SKM-1 (cell line): Measurements from ENCODE around the gene CAMK2D.

Experiments
- DNase-seq: peaks from one replicate; lab custom pipeline; 2025; ENCODE audit not compliant: unreplicated experiment; lab: John Stamatoyannopoulos, UW

The CAMK2D gene

DNA sequence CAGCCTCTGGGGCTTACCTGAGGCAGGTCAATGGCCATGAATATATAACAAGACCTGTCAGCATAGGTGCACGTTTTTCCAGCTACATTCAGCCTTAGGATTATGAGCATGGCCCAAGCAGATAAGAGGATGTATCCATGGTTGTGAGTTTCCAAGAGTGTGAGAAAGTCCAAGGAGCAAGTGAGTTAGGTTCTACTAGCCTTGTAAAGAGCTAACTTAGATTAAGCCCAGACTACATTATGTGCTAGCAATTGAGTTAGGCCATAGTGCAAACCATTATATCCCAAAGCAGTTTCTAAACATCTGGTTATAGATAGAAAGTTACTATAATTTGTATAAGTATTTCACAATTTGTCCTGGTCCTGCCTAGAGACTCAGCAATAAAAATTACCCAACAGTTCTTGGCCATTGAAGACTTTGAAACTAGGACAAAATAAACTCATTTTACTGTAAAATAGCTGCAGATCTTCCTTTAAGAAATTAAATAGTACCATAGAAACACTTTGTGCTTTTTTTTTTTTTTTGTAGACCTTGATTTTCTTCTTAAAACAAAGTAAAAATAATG lies 312.0 kb downstream of the CAMK2D start:
- no peak for DNase-seq

DNA sequence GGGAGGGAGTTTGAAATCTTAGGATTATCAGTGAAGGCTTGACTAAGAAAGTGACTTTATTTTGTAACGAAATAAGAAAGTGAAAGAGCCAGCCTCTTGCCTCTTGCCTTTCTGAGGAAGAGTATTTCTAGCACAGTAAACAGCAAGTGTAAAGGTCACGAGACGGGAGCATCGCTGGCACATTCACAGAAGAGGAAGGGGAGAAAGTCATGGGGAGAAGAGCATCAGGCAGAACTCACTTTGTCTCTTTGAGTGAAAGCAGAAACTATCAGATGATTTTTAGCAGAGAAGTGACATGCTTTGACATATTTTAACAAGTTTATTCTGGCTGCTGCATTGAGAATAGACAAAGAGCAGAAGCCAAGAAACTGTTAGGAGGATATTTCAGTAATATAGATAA lies 313.8 kb downstream of the CAMK2D start:
- DNase-seq: no peak

DNA sequence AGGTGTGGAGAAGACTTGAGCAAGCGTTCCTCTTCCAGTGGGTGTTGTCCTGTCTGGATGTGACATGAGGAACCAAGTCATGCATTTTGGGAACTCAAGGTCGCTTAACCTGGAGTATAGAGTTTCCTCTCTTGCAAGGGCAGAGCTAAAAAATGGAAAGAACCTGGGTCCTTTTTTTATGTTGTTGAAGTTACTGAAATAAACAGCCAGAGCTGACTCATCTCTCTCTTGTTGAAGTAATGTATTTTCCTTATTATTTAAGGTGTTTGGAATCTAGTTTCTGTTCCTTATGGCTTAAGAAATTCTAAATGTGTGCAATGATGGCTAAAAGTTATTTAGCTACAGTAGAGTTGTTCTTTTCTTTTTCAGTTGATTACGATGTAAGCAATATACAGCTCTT lies 314.5 kb downstream of the CAMK2D start:
- no peak for DNase-seq

DNA sequence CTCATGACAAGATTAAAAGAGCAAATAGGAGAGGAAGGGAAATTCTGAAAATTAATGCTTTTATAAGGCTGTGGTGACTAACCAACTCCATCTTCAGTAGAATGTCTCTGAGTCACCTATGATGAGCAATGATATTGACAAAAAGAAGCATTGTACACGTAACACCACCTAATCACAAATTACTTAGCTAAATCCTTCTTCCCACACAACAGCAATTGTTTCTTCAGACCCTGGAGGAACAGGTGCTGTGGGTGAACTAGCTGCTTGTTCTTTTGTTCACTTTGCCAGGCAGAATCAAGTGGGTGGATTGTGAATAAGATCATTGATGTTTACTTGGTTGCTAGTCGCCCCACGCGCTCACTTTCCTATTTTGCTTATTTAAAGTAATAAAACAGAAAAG lies 315.5 kb downstream of the CAMK2D start:
- DNase-seq: no peak

DNA sequence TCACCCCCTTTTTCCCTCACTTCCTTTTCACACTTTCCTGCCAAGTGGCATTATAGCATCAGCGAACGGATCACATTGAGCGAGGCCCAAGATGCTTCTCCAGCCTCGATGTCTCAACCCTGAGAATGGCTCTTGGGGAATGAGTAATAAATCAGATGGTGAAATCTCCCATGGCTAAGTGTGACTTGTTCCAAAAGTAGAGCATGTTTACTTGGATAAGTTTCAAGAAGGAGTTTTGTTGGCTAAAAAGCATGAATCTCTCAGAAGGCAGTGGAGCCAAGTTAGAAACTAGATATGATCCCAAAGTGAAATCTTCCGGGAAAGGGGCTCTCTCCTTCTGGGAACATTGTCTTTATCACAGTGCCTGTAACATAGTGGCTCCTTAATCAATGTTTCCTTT lies 316.3 kb downstream of the CAMK2D start:
- DNase-seq: no peak

DNA sequence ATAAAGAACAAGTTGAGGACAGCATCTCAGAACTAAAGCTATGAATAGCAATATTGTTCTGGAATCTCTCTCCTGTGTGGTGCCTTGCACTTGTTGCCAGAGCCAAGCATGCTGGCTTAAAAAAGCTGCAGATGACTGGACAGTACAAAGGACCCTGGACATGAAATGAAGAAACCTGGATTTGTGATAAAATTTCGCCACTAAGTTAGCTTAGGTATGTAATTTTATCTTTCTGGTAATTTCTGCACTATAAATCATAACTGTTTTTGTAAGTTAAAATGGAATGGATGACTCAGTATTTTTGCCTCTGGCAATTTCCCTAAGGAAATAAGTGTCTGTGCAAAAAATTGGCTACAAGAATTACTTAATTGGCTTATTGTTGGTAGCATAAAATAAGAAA lies 317.2 kb downstream of the CAMK2D start:
- no peak for DNase-seq

DNA sequence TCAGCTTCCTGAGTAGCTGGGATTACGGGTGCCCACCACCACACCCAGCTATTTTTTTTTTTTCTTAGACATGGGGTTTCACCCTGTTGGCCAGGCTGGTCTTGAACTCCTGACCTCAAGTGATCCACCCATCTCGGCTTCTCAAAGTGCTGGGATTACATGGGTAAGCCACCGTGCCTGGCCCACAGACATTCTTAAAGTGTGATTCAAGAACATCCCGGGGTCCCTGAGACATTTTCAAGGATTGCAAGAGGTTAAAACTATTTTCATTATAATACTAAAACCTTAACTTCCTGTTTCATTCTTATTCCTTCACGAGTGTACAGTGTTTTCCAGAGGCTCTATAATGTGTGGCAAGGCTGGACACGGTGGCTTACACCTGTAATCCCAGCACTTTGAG lies 318.7 kb downstream of the CAMK2D start:
- DNase-seq: no peak

DNA sequence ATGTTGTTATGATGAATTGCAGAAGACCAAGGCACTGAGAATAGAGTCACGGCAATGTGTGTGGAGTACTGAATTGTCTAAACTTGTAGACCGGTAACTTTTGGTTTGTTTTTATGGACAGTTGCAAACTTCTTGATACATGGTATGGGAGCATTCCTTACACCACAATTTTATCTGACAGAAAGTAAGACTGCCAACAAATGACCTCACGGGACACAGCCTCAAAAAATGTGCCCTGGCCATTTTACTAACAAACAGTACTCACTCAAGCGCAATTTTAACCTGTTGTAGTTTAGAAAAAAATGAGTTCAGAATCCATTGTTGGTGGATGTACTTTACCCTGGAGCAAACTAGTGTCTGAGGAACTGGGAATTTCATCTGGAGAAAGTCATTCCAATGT lies 321.2 kb downstream of the CAMK2D start:
- no peak for DNase-seq

DNA sequence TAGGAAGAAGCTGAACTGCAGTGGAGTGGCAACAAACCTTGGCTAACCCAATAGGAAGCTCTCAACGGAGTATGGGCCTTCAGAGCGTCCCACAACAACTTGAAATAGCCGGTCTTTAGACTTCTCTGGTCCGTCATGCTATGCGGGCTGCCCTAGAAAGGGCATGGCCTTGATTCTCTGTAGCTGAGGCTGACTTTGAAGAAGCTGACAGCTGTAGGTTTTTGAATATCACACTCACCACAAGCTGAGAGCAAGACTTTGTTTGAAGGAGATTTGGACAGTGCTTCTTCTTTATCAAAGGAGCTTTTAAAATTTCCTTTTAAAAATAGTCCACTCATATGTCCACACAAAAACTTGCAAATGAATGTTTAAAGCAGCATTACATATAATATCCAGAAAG lies 322.9 kb downstream of the CAMK2D start:
- DNase-seq: no peak

DNA sequence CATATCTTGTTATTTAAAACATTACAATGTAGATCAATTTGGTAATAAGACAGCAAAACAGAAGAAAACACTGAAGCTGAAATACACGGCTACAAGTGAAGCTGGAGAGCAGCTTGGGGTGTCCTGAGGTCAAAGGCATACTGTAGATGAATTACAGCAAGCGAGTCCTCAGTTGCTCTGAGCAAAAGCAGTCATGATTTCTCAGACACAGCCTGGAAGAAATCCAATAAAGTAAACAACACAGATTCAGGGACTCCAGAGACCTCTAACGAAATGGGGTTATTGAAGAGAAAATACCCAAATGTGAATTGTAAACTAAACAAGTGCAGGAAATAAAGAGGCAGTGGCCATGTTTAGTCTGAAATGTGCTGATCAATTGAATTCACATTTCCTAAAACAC lies 324.4 kb downstream of the CAMK2D start:
- no peak for DNase-seq

DNA sequence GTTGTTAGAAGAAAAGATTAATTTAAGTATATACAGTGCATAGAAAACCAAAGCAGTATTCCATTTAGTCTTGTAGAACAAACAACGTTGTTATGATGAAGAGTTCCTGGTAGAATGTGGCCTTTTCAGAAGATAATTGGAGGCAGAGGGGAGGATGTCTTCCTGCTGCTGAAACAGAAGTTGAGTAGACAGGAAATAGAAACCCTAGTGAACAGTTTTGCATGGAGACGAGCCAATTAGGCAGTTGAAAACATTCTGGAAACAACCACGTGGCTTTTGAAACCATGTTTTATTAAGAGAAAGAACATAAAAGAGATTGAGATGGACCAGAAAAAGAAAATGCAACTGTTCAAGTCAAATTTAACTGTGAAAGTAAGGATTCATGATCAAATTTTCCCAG lies 325.2 kb downstream of the CAMK2D start:
- no peak for DNase-seq

DNA sequence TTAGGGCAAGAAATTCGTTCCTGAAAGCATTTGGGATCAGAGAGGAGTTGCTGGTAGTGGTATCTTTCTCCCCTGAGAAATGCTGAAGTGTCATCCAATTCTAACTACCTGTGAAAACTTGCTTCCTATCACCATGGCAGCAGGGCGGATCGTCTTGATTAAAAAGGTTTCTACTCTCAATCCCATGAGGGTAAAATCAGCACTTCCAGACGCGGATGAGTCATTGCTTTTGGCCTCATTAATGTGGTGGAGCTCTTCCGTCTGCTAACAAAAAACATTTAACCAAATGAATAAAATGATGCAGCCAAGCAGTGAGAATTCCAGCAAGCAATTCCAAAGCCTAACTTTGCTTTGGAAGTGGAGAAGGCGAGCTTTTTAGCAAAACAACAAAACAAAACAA lies 325.6 kb downstream of the CAMK2D start:
- DNase-seq: no peak

DNA sequence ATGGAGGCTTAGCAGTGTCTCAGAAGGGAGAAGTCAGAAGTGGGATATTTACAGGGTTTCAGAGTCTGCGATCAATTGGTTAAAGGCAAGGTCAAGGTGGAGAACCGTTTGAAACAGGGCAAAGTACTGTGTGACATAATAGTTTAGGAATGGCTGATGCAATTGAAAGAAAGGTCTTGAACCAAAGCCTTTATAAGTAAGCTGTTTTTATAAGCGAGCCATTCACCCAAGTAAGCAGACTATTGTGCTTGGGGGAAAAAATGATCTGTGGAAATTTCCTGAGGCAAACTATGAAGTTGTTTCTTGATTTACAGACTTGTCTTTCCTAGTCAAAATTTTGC lies 327.3 kb downstream of the CAMK2D start:
- DNase-seq: no peak

DNA sequence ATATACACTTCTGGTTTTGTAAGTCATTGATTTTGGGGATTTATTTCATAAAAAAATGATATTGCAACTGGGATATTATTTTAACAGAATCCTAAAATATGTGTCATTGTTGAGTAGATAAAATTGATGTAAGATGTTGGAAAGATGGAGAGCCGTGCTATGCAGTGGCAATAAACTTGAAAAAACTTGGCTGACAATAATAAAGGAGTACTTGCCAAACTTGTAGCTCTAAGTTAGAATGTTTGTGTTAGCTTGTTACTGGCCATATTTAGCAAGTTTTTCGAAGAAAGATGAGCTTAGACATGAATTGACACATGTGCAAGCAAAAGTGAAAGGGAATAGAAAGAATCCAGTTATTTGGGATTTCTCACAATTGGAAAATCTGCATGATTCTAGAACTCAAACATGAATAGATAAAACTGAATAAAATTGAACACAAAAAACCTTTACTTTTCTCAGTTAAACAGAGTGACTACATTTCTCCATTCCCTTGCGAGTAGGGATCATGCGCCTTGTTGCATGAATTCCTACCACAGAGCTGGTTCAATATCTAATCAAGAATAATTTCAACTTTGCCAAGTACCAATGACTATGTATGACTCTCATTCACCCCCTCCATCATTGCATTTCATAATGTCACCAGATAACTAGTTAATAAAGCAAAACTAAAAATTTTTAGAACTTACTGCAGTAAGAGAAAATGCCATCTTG lies 327.8 kb downstream of the CAMK2D start:
- DNase-seq: no peak

DNA sequence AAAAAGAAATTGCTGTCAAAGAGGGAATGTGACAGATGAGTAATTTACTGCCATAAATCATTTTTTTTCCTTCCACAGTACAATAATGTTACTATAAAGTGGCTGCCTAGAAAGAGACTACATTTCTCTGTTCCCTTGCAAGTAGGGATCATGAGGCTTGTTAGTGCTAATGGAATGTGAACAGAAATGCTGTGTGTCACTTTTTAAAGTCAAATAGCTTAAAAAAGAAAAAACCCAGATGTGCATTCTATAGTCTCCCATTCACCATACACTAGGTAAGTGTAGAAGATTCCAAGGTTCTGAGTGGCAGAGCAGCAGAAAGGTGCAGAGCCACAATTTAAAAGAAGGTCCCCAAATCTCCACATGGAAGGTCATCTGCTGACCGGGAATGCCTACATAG lies 328.4 kb downstream of the CAMK2D start:
- no peak for DNase-seq

DNA sequence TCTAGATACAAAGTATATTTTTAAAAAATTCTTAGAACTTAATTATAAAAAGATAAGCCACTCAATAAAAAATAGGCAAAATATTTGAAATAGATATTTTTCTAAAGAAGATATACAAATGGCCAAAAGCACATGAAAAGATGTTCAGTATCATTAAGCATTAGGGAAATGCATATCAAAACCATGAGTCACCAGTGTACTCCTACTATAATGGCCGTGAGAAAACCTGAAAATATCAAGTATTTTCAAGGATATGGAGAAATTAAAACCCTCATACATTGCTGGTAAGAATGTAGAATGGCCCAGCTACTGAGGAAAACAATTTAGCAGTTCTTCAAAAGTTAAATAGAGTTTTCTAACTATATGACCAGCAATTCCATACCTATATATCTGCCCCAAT lies 337.9 kb downstream of the CAMK2D start:
- DNase-seq: no peak

DNA sequence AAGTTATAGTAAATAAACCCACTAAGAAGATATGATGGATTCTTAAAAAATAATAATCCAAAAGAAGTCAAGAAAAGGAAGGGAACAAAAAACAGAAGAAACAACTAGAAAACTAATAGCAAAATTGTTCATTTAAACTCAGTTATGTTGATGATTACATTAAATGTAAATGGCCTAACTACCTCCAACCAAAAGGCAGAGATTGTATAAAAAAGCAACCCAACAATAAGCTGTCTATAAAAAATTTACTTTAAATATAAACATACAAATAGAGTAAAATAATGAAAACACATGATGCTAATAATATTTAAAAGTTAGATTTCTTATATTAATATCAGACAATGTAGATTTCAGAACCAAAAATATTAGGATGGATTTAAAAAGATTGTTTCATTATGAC lies 340.6 kb downstream of the CAMK2D start:
- DNase-seq: no peak

DNA sequence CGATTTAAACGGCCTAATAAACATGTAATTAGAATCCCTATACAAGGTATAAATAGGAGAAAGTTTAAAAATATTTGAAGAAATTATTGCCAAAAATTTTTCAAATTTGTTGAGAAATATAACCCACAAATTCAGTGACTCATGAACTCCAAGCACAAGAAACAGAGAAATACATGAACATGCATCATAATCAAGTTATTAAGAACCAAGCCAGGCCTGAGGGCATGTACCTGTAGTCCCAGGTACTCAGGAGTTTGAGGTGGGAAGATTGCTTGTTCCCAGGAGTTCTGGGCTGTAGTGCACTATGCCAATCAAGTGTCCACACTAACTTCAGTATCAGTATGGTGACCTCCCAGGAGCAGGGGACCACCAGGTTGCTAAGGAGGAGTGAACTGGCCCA lies 341.9 kb downstream of the CAMK2D start:
- DNase-seq: no peak

DNA sequence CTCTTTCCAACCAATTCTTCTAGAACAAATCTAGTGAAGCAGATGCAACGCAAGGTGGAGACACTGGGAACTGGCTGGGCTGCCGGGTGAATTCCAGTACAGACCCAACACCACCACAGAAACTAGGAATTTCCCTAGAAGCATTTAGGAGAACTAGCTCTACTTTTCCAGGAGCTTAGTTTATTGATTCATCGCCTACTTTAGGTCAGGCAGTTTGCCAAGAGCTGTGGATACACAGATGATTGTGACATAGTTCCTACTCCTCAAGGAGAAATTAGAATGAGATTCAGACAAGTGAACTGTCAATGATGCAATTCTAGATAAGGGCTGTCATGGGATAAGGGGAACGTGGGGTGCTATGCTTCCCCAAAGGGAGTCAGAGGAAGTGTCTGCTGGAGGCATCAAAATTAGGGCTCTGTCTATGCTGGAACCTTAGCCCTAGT lies 350.0 kb downstream of the CAMK2D start:
- DNase-seq: no peak

DNA sequence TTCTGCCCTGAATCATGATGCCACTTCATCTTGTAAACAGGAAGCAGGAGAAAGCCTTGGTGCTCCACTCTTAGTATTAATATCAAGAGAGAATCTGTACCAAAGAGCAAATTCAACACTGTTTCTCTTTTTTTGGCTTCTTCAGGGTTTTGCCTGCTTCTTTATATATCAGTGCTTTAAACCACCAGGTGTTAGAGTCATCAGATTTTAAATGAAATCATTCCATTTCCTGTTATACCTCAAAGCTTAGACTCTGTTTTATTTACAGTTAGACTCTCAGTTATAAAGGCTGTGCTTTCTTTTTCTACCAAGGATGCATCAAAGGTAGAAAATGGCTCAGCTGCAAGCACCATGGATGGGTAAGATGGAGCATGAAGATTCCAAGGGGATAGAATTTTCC lies 350.9 kb downstream of the CAMK2D start:
- DNase-seq: no peak

DNA sequence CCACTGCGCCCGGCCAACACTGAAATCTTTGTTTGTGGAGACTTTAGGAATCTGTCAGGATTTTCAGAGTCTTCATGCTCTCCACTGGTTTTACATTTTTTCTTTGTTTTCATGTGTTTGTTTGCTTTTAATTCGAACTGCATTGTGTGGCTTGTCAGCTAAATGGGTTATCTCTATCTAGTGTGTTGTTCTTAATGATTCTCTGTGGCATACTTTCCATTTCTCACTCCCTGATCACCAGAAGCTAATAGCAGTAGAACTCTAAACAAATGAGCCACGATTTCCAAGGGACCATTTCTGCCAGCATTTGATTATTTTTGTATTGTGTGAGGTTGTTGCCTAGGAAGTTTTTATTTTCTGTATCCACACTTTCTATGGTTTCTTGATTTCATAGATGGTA lies 352.4 kb downstream of the CAMK2D start:
- DNase-seq: no peak

DNA sequence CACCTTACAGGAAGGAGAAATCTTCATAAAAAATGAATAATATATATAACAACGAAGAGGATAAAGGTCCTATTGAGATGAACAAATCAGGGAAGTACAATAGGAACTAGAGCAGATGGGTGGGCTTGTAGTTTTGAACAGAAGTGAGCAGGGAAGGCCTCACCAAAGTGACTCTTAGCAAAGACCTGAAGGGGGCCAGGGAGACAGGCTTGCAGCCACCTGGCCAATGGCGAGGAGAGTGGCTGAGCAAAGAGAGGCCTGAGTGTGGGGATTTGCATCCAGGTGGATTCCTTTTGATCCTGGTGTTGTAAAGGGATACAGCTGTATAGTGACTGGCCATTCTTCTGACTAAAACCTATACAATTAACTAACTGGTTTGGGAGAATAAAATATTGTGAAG lies 354.1 kb downstream of the CAMK2D start:
- DNase-seq: no peak

DNA sequence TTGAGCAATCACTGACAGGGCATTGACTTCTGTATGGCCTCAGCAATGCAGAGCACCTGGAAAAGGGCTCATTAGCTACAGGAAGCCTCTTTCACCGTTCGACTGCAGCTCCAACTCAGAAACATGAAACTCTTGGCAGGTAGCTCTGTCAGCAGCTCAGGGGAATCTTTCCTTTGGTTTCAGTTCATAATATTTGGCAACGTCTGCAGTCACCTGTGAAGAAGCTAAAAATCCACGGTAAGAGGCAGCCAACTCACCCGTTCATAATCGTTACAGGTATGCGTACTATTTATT lies 354.9 kb downstream of the CAMK2D start:
- no peak for DNase-seq
